ENCODE measurements around the gene TCF25.

The TCF25 gene

GRCh38 chr16:89844739-89845339 is 28.6 kb upstream of the TCF25 start:
- TF ChIP-seq CEBPB (IDR thresholded peaks at IDR 0.05) (no peak), YY1 (IDR thresholded peaks at IDR 0.05; ENCODE audit: low read depth) (no peak)

GRCh38 chr16:89845417-89845816 is 28.0 kb upstream of the TCF25 start:
- TF ChIP-seq TCF12 (IDR thresholded peaks at IDR 0.05; ENCODE audit: low read depth) (no peak), EGR1 (IDR thresholded peaks at IDR 0.05) (no peak), MAX (IDR thresholded peaks at IDR 0.05) (no peak), NFIC (IDR thresholded peaks at IDR 0.05) (no peak), EP300 (IDR thresholded peaks at IDR 0.05; ENCODE audit: borderline replicate concordance) (no peak), CREB1 (IDR thresholded peaks at IDR 0.05; ENCODE audit: low read depth) (no peak), USF1 (IDR thresholded peaks at IDR 0.05) (no peak), TEAD4 (IDR thresholded peaks at IDR 0.05) (no peak), ZBTB7A (IDR thresholded peaks at IDR 0.05; ENCODE audit: low read depth) (no peak), FOXM1 (IDR thresholded peaks at IDR 0.05; ENCODE audit: borderline replicate concordance, low read depth) (no peak), CEBPB (IDR thresholded peaks at IDR 0.05) (no peak), RAD21 (IDR thresholded peaks at IDR 0.05; ENCODE audit: low read depth) (no peak)

GRCh38 chr16:89847051-89847939 is 26.1 kb upstream of the TCF25 start:
- TF ChIP-seq EGR1 (IDR thresholded peaks at IDR 0.05) = peak; percentile 82
- TF ChIP-seq TAF1 (IDR thresholded peaks at IDR 0.05; ENCODE audit: low read depth) = no peak
- TF ChIP-seq TEAD4 (IDR thresholded peaks at IDR 0.05) = peak; percentile 84
- no peak for TF ChIP-seq REST (IDR thresholded peaks at IDR 0.05; ENCODE audit: low read depth)
- peak; percentile 75 for TF ChIP-seq ZBTB7A (IDR thresholded peaks at IDR 0.05; ENCODE audit: low read depth)
- TF ChIP-seq CREB1 (IDR thresholded peaks at IDR 0.05; ENCODE audit: low read depth) = no peak
- TF ChIP-seq FOXM1 (IDR thresholded peaks at IDR 0.05; ENCODE audit: borderline replicate concordance, low read depth) = no peak; the same call in 1 of the 2 replicates
- no peak for TF ChIP-seq USF1 (IDR thresholded peaks at IDR 0.05)
- peak; percentile 48; the same call in 1 of the 2 replicates for TF ChIP-seq MAX (IDR thresholded peaks at IDR 0.05)
- TF ChIP-seq TCF12 (IDR thresholded peaks at IDR 0.05; ENCODE audit: low read depth) = peak; percentile 97
- no peak for TF ChIP-seq CEBPB (IDR thresholded peaks at IDR 0.05)
- TF ChIP-seq NFIC (IDR thresholded peaks at IDR 0.05) = peak; percentile 91
- TF ChIP-seq RAD21 (IDR thresholded peaks at IDR 0.05; ENCODE audit: low read depth) = peak; percentile 6; the same call in 1 of the 2 replicates
- peak; percentile 84; the same call in 1 of the 2 replicates for TF ChIP-seq EP300 (IDR thresholded peaks at IDR 0.05; ENCODE audit: borderline replicate concordance)
- TF ChIP-seq YY1 (IDR thresholded peaks at IDR 0.05; ENCODE audit: low read depth) = no peak; the same call in 1 of the 2 replicates

- no peak for TF ChIP-seq RAD21 (IDR thresholded peaks at IDR 0.05; ENCODE audit: low read depth)
- no peak for TF ChIP-seq REST (IDR thresholded peaks at IDR 0.05; ENCODE audit: low read depth)
- no peak for TF ChIP-seq EGR1 (IDR thresholded peaks at IDR 0.05)
- 0 out of 2 replicates have a peak, but pooled peaks have one; percentile 5 for TF ChIP-seq ZBTB7A (IDR thresholded peaks at IDR 0.05; ENCODE audit: low read depth)
- no peak for TF ChIP-seq CREB1 (IDR thresholded peaks at IDR 0.05; ENCODE audit: low read depth)
- peak; percentile 58; the same call in 1 of the 2 replicates for TF ChIP-seq MAX (IDR thresholded peaks at IDR 0.05)
- no peak for TF ChIP-seq TAF1 (IDR thresholded peaks at IDR 0.05; ENCODE audit: low read depth)
- no peak for TF ChIP-seq TEAD4 (IDR thresholded peaks at IDR 0.05)
Measured at GRCh38 chr16:89847940-89848297, 25.5 kb upstream of the TCF25 start.

- peak; percentile 73 for TF ChIP-seq EP300 (IDR thresholded peaks at IDR 0.05; ENCODE audit: borderline replicate concordance)
- TF ChIP-seq TAF1 (IDR thresholded peaks at IDR 0.05; ENCODE audit: low read depth) = no peak
- TF ChIP-seq ZBTB7A (IDR thresholded peaks at IDR 0.05; ENCODE audit: low read depth) = peak; percentile 59; the same call in 1 of the 2 replicates
- no peak for TF ChIP-seq REST (IDR thresholded peaks at IDR 0.05; ENCODE audit: low read depth)
- TF ChIP-seq RAD21 (IDR thresholded peaks at IDR 0.05; ENCODE audit: low read depth) = no peak
- no peak for TF ChIP-seq USF1 (IDR thresholded peaks at IDR 0.05)
- TF ChIP-seq MAX (IDR thresholded peaks at IDR 0.05) = peak; percentile 18; the same call in 1 of the 2 replicates
- peak; percentile 60 for TF ChIP-seq NFIC (IDR thresholded peaks at IDR 0.05)
- no peak for TF ChIP-seq CREB1 (IDR thresholded peaks at IDR 0.05; ENCODE audit: low read depth)
- peak; percentile 28; the same call in 1 of the 2 replicates for TF ChIP-seq FOXM1 (IDR thresholded peaks at IDR 0.05; ENCODE audit: borderline replicate concordance, low read depth)
- TF ChIP-seq EGR1 (IDR thresholded peaks at IDR 0.05) = peak; percentile 33; the same call in 1 of the 2 replicates
- peak; percentile 87 for TF ChIP-seq TCF12 (IDR thresholded peaks at IDR 0.05; ENCODE audit: low read depth)
- peak; percentile 29; the same call in 1 of the 2 replicates for TF ChIP-seq TEAD4 (IDR thresholded peaks at IDR 0.05)
- TF ChIP-seq CEBPB (IDR thresholded peaks at IDR 0.05) = no peak
- no peak for TF ChIP-seq YY1 (IDR thresholded peaks at IDR 0.05; ENCODE audit: low read depth)
Measured at GRCh38 chr16:89848974-89849373, 24.4 kb upstream of the TCF25 start.

Data from Ishikawa (cell line).